AG08395 (cell line): ENCODE results near the gene NMRK2.

Experiments used
- DNase-seq: peaks from one replicate; pipeline ENCODE4 v3.0.0; 2012; ENCODE audit warnings: mixed read lengths, low spot score

Gene NMRK2

GRCh38 chr19:3981736-3982681 is 49.1 kb downstream of the NMRK2 start:
- DNase-seq = no peak

DNA sequence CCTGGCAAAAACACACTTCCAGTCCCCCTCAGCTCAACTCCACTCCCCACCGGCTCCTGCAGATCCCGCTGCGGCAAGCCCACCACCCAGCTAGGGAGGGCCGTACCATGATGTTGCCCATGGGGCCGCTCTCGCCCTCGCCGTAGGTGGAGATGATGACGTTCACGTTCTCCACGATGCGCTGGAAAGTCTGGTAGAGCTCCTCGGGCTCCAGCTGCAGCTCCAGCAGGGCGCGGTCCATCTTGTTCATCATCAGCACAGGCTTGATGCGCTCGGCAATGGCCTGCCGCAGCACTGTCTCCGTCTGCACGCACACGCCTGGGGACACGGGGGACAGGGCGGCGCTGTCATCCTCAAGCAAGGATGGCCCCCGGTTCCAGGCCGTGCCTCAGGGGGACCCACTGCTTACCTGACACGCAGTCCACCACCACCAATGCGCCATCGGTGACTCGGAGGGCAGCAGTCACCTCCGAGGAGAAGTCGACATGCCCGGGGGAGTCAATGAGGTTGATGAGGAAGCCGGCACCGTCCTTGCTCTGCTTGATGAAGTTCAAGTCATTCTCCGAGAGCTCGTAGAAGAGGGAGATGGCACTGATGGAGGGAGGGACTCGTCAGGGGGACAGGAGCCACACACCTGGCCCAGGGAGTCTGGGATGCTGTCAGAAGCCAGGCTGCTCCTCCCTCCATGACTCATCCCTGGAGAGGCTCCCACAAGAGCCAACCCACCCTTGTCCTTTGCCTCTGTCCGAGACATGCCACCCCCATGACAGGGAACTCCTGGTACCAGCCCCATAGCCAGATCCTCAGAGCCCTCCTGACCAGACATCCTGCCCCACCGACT is 50.1 kb downstream of the NMRK2 start:
- peak; percentile 60 for DNase-seq

GRCh38 chr19:3983542-3983914 is 50.7 kb downstream of the NMRK2 start:
- no peak for DNase-seq

- peak; percentile 38 for DNase-seq
These were observed 51.2 kb downstream of the NMRK2 start for GRCh38 chr19:3983936-3984583.

GRCh38 chr19:3984584-3984907 is 51.7 kb downstream of the NMRK2 start:
- no peak for DNase-seq

DNA sequence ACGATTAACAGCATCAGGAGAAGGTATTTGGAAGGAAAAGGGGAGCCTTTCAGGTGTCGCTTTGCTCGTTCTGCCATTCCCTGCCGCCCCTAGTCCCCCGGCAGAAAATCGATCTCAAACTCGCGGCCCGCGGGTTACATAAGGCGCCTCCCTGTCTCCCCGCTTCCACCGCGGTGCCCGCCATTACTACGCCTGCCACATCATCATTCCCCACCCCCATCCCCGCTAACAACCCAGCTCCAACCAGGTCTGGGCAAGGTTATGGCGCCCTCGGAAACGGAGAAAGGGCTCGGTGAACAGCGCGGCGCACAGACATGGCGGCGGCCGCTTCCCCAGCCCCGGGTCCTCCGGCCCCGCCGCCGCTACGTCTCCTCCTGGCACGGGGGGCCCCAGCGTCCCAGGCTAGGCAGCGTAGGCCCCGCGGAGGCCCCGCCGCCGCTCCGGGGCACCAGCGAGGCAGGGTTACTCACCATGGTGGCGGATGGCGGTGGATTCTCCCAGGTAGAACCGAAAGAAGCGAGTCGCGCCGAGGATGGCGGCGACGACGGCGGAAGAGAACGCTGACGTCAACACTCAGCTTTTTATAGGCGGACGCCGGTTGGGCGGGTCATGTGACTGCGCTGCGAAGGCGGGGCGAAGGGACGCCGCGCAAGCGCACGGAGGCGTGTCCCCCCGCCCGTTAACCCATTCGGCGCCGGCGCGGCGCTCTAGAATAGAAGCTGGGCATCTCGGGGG is 52.2 kb downstream of the NMRK2 start, which contains the start of gene EEF2:
Gene EEF2, minus strand, starts transcription at position 556 of the 735 bp plus-strand sequence. Its CDS starts 83 bp downstream, at position 473.
- peak; percentile 98 for DNase-seq

GRCh38 chr19:3985643-3986259 is 52.9 kb downstream of the NMRK2 start:
- DNase-seq = no peak

DNA sequence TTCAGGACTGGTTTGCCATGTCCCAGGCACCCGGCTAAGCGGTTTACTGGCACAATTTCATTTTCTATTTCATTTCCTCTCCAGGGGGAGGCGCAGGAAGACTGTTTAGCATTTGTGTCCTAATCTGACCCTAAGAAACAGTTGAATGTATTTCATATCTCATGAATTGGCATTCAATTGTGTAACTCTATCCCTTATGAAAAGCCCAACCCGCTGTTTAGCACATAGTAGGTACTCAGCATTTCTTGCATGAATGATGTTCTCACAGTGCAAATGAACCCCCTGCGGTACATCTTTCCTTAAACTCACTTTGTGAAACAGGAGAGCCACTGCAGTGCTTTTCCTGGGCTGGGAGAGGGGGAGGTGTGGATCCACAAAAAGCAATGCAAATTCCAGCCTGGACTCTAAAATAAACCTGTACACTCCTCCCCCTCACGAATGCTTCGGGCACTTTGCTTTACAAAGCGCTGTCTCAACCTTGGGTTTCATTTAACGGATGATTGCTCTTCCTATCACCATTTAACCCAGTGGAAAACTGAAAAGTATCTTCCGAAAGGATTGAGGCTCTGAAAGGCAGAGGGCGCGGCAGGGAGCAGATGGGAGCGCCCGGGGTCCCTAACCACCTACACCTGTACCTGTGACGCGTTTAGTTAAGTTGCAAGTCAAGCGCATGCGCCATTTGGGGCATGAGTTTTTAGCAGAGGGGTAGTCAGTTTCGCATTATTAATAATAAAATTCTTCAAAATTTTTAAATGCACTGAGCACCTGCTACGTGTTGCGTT is 53.6 kb downstream of the NMRK2 start:
- DNase-seq = peak; percentile 71

GRCh38 chr19:3987619-3988371 is 54.9 kb downstream of the NMRK2 start:
- peak; percentile 89 for DNase-seq

- no peak for DNase-seq
These were observed 57.9 kb downstream of the NMRK2 start for GRCh38 chr19:3990815-3991117.
